ENCODE measurements around the gene EIF4EBP3.

The EIF4EBP3 gene

DNA sequence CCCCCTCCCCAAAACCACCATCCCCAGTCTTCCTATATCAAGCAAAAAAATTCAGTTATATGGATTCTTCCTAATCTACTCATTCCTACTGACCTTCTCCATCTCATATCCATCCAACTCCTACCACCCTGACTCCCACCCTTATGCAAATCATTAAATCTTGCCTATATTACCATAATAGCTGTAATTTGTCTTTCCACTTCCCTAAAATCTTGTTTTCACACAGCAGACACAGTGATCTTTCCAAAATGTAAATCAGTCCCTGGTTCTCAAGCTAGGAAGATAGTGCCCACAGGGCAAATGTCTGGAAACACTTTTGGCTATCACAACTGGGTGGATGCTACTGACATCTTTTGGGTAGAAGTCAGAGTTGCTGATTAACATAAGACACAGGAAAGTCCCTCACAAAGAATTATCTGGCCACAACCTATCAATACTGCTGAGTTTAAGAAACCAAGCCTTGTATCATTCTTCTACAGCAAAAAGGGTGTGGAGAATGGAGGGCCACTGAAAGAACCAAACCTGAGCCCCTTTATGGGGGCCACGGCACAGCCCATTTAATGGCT lies 8.4 kb downstream of the EIF4EBP3 start:
- peak overlapping the region; percentile 85 for H3K4me3 ChIP-seq (ENCODE audit: low read depth, low read length)
- no peak for DNase-seq (ENCODE audit: low read depth)

DNA sequence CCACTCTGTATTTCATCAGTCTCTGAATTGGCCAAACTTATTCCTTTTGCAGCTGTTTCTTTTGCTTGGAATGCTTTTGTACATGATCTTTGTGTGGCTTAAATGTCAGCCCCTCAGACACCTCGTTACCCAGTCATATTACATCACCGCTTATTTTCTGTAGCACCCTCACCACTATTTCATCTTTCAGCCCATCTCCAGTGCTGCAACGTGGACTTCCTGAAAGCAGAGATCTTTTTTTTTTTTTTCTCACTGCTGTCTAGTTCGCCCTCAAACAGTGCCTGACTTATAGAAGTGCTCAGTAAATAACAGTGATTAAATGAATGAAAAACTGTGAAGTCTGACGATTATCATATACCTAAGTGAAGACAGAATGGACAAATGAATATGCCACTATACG lies 9.0 kb downstream of the EIF4EBP3 start:
- no peak for DNase-seq (ENCODE audit: low read depth)
- peak overlapping the region; percentile 85 for H3K4me3 ChIP-seq (ENCODE audit: low read depth, low read length)

DNA sequence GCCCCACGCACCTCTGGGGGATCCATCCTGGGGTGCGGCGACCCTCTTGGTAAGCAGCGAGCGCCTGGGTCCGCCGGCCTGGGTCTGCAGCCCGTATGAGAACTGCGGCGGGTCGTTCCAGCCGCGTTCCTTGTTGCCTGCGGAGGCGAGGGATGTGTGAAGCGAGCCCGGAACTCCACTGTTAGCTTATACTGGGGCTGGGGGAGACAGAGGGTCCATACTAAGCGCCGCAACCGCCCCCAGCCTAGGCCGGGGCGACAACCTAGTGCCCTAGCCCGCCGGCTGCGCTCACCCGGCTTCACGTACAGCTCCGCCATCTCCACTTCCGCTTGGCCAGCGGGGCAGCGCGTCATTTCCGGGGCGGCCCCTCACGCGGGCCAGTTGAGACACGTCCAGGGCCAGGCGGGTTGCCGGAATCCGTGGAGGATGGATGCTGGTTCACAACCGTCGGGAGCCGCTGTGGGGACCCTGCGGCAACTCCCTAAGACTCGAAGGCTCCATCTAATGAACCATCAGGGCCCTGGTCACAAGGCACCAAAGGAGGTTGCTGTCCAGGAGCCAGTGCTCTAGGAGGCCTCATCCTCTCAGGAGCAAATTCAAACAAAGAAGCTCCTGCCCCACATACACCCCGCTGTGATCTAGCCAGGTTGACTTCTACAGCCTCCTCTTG lies 9.8 kb downstream of the EIF4EBP3 start, which contains the start of gene SRA1:
SRA1 (minus strand) TSS at position 338 of the 670 bp plus-strand sequence; CDS start at position 317, 21 bp downstream.
- peak; percentile 59 for DNase-seq (ENCODE audit: low read depth)
- peak within 1 kb of the TSS; percentile 85 for H3K4me3 ChIP-seq (ENCODE audit: low read depth, low read length)

DNA sequence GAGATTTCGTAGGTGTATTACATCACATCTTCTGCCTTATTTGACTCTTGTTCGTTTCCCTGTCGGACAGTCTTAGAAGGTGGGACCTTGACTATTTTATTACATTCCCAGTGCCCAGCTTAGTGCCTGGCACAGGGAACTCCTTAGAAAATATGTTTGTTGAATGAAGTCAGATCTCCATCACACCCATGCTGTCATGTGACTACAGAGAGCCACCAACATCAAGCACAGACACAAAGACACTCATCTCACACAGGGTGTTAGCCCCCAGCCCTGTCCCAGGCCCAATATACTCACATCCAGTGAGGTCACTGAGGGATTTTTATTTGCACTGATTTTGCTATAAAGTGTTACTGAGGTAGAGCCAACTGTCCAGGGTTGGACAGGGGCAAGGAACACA lies 10.5 kb downstream of the EIF4EBP3 start:
- no peak overlapping the region for H3K4me3 ChIP-seq (ENCODE audit: low read depth, low read length)
- DNase-seq (ENCODE audit: low read depth): no peak

DNA sequence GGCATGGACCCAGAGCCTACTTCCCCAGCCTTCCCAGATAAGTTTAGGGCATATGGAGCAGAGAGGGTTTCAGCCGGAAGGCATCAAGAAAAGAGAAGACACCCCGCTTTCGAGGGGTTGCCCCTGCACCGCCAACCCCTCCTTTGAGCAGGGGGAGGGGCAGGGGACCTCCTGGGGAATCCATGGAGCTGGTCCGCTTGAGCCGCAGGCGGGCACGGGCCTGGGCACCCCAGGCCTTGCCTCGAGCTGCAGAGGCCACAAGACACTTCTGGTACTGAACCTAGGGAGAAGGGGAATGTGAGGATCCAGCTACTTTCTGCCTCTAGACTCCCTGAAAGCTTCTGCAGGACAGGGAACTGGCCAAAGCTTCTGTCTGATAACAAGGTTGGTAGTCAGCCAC lies 11.1 kb downstream of the EIF4EBP3 start:
- no peak for DNase-seq (ENCODE audit: low read depth)
- H3K4me3 ChIP-seq (ENCODE audit: low read depth, low read length): no peak overlapping the region

DNA sequence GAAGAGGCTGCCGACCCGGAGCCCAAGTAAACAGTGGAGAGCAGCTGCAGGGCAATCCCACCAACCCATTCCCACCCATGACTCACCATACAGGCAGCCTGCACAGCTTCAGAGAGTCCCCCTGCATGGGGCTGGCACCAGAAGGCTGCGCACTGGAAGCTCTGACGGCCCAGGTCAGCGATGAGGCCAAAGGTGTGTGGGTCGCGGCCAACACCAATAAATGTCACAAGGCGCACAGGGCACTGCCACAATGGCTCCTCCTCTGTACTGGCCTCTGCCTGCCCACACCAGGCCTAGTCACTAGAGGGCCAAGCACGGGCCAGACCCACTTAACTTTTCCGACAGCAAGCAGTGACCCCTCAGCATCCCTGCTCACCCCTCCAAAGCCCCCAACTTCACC lies 12.8 kb downstream of the EIF4EBP3 start:
- DNase-seq (ENCODE audit: low read depth): no peak
- no peak overlapping the region for H3K4me3 ChIP-seq (ENCODE audit: low read depth, low read length)

DNA sequence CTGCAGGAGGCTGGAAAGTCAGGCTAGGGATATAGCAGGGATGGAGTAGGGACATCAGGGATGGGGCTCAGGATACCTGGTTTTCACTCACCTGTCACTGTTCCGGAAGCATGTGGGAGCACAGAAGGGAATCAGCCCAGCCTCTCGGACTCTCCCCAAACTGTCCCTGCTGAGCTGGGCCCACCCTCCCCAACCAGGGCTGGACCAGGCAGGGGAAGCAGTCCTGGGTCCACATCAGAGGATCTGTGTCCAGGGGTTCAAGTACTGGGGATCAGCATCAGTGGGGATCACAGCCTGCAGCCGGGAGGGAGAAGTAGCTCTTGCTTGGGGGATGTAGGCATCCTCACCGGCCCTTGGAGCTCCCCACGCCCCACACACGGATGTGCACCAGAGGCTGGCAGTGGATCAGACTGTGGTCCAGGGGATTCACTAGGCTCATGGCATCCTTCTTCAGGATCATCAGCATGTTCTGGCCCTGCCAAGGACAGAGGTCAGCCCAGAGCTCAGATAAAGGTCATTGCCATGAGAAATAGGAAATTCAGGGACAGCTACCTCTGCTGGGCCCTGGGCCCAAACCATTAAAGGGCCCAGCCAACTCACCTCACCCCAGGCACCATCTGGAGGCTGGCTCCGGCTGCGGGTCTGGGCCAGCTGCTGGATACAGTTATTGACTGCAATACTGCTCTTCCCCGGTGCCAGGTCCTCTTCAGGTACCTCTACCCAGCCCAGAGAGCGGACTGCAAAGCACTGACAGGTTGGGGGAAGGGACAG lies 14.5 kb downstream of the EIF4EBP3 start:
- DNase-seq (ENCODE audit: low read depth): no peak
- H3K4me3 ChIP-seq (ENCODE audit: low read depth, low read length): no peak overlapping the region

DNA sequence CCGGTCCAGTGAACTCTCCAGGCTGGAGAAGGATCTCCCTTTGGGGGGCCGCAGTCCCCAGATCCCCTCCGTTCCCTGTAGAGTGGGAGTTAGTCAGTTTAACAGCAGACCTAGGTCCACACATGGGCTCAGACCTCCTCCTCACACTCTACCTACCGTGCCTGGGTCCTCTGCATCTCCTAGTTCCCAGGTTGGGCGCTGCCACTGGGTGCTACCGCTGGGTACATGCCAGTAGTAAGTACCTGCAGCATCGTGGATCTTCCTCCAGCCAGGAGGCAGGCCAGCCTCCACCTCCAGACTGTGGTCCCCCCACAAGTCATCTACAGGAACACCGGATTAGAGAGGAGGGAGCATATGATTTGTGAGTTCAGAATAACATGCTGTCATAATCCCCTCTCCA lies 16.1 kb downstream of the EIF4EBP3 start:
- DNase-seq (ENCODE audit: low read depth): no peak
- peak overlapping the region; percentile 96 for H3K4me3 ChIP-seq (ENCODE audit: low read depth, low read length)

DNA sequence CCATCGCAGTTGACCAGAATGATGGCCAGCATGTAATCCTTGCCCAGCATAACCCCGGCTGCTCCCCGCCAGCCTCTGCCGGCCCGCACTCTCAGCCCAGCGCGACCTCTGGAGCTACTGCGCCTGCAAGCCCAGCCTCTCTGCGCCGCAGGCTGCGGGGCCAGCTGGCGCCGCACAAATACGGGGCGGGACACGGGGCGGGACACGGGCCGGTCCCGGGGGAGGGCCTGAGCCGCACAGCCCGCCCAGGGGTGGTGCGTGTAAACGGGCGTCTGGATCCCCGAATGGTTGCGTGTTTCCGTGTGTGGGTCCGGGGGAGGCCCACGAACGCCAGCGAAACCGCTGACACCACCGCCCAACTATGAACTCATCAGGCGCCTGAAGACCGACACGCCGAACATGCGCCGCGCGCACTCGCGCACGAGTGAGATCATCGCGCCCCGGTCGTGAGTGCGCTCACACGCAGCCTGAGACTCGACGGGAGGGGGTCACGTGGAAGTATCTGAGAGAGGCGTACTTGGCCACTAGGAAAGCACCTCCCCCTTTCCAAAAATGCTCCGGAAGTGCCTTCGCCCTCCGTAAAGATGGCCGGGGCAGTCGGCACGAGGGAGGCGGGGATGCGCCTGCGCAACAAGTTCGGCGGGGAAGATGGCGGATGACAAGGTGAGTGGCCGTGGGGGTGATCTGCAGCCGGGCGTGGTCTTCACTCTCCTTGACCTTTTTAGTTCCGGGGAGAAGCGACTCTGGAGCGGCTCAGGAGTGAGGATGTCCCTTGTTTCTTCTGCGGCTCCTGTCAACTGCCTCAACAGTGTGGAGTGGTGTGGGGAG lies 16.9 kb downstream of the EIF4EBP3 start, which contains the start of the genes APBB3 and SLC35A4:
APBB3 (minus strand) TSS at position 403 of the 828 bp plus-strand sequence; CDS start at position 50, 353 bp downstream.
SLC35A4 (plus strand) TSS at position 633 of the 828 bp plus-strand sequence. CDS start 2,342 bp downstream, outside the sequence.
- peak within 1 kb of the TSS; percentile 96 for H3K4me3 ChIP-seq (ENCODE audit: low read depth, low read length)
- peak; percentile 97 for DNase-seq (ENCODE audit: low read depth)

DNA sequence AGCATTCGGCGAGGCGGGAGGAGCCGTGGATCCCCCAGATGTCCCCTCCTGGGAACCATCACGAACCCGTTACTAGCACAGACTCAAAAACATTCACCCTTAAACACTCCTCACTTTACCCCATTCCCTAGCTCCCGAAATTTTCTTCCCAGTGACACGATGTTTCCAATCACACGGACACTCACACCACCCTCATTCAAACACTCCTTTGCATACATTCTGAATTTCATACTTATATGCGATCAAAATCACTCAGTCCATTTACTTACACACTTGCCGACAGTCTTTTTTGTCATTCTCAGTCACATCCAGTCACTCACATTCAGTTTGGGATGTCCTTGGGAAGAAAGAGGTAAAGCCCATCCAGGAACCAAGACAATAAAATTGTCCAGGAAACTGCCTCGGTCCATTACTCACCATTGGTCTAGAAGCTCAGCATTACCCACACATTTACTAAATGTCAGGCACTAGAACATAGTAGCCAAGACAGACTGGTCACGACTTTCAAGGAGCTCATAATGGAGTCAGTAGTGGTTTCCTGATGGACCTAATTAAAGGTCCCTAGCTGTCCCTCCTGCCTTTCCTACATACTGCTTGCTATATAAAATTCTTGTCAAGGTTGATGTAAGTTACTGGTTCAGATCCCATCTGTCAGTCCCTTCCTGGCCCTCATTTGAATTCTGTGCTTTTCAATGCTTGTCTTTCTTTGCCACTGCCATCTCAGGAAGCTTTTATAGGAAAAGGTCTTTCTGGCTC lies 17.7 kb downstream of the EIF4EBP3 start:
- no peak for DNase-seq (ENCODE audit: low read depth)
- peak overlapping the region; percentile 96 for H3K4me3 ChIP-seq (ENCODE audit: low read depth, low read length)

DNA sequence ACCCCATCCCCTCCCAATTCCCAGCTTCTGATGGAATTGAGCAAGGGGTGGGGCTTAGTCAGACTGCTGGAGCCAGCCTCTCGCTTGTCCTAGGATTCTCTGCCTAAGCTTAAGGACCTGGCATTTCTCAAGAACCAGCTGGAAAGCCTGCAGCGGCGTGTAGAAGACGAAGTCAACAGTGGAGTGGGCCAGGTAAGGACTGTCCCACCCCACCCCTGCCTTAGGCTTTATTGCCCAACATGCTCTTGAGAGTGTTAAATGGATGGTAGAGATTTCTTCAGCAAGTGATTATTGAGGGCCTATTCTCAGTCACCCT lies 18.3 kb downstream of the EIF4EBP3 start:
- DNase-seq (ENCODE audit: low read depth): no peak
- peak overlapping the region; percentile 96 for H3K4me3 ChIP-seq (ENCODE audit: low read depth, low read length)

DNA sequence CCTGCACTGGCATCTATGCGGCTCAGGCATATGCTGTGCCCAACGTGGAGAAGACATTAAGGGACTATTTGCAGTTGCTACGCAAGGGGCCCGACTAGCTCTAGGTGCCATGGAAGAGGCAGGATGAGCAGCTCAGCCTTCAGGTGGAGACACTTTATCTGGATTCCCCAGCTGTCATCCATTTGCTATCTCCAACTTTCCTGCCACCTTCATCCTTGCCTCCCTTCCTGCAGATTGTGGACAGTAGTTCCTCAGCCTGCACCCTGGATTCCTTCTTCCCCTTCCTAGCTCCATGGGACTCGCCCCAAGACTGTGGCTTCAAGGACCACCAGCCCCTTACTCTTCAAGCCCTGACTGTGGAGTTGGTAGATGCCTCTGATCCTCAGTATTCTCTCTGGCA lies 19.2 kb downstream of the EIF4EBP3 start:
- no peak for DNase-seq (ENCODE audit: low read depth)
- no peak overlapping the region for H3K4me3 ChIP-seq (ENCODE audit: low read depth, low read length)

DNA sequence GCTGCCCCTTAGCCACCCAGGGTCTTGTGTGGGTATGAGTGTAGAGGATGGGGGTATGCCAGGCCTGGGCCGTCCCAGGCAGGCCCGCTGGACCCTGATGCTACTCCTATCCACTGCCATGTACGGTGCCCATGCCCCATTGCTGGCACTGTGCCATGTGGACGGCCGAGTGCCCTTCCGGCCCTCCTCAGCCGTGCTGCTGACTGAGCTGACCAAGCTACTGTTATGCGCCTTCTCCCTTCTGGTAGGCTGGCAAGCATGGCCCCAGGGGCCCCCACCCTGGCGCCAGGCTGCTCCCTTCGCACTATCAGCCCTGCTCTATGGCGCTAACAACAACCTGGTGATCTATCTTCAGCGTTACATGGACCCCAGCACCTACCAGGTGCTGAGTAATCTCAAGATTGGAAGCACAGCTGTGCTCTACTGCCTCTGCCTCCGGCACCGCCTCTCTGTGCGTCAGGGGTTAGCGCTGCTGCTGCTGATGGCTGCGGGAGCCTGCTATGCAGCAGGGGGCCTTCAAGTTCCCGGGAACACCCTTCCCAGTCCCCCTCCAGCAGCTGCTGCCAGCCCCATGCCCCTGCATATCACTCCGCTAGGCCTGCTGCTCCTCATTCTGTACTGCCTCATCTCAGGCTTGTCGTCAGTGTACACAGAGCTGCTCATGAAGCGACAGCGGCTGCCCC lies 19.8 kb downstream of the EIF4EBP3 start:
- no peak overlapping the region for H3K4me3 ChIP-seq (ENCODE audit: low read depth, low read length)
- DNase-seq (ENCODE audit: low read depth): no peak

DNA sequence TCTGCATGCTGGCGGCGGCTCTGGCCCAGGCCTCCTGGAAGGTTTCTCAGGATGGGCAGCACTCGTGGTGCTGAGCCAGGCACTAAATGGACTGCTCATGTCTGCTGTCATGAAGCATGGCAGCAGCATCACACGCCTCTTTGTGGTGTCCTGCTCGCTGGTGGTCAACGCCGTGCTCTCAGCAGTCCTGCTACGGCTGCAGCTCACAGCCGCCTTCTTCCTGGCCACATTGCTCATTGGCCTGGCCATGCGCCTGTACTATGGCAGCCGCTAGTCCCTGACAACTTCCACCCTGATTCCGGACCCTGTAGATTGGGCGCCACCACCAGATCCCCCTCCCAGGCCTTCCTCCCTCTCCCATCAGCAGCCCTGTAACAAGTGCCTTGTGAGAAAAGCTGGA lies 20.4 kb downstream of the EIF4EBP3 start:
- no peak for DNase-seq (ENCODE audit: low read depth)
- H3K4me3 ChIP-seq (ENCODE audit: low read depth, low read length): no peak overlapping the region

DNA sequence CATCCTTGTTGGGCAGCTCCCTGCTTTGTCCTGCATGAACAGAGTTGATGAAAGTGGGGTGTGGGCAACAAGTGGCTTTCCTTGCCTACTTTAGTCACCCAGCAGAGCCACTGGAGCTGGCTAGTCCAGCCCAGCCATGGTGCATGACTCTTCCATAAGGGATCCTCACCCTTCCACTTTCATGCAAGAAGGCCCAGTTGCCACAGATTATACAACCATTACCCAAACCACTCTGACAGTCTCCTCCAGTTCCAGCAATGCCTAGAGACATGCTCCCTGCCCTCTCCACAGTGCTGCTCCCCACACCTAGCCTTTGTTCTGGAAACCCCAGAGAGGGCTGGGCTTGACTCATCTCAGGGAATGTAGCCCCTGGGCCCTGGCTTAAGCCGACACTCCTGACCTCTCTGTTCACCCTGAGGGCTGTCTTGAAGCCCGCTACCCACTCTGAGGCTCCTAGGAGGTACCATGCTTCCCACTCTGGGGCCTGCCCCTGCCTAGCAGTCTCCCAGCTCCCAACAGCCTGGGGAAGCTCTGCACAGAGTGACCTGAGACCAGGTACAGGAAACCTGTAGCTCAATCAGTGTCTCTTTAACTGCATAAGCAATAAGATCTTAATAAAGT lies 21.1 kb downstream of the EIF4EBP3 start:
- DNase-seq (ENCODE audit: low read depth): no peak
- H3K4me3 ChIP-seq (ENCODE audit: low read depth, low read length): no peak overlapping the region

DNA sequence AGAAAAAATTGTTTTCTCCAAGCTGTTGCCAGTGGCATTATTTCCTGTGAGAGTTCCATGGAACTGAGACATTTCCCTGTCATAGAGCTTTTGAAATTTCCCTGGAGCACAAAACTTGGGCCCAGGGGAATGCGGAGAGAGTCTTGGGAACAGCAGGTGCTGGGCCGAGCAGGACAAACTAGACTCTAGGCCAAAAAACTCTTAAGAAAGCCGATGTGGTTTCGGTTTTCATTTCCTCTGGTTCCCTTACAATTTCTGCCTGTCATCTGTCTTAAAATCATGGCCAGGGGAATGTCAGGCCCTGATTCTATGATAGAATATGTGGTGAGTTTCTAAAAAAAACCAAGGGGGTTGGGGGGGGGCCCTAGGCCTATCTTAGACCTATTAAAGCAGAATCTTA lies 21.7 kb downstream of the EIF4EBP3 start:
- no peak for DNase-seq (ENCODE audit: low read depth)
- no peak overlapping the region for H3K4me3 ChIP-seq (ENCODE audit: low read depth, low read length)

DNA sequence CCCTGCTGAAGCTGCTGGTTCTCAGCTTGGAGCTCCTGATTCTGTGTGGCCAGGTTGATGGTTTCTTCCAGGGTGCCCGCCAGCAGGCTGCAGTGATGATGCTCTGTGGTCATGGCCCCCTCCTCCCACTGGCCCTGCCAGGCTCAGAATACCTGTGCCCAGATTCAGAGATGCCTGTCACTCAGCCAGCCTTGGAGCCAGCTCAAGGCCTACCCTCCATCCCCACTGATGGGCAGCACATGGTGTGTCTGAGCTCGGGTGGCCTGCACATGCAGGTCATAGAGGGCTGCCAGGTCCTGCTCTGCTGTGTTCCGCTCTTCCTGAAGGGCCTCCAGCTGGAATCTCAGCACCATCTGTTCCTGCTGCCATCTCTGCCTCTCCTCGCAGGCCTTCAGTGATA lies 22.6 kb downstream of the EIF4EBP3 start:
- H3K4me3 ChIP-seq (ENCODE audit: low read depth, low read length): no peak overlapping the region
- DNase-seq (ENCODE audit: low read depth): no peak

DNA sequence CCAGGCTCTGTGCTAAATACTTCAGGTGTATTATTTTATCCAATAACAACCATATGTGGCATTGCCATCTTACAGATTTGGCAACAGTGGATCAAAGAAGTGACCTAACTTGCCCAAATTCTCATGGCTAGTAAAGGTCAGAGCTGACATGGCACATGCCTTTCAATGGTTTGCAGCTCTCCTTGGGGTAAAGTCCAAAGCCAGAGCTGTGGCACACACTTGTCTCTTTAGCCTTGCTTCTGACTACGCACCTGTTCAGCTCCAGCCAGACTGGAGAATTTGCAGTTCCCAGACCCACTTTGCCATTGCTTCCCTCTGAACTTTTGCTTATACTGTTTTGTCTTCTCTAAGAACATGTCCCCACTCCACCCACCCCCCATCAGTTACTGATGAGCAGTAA lies 23.0 kb downstream of the EIF4EBP3 start:
- H3K4me3 ChIP-seq (ENCODE audit: low read depth, low read length): no peak overlapping the region
- no peak for DNase-seq (ENCODE audit: low read depth)
